GM12878 (cell line): ENCODE results near the gene KLHL36.

Source experiments
- TF ChIP-seq, protein P1 (sequence below), 3 experiments: IDR thresholded peaks in 2 of 3; conservative IDR thresholded peaks in 1 of 3; 2 replicates each; pipeline ENCODE4 v1.5.1; 2011; ENCODE audit warnings: low read depth in 3 of 3, low read length in 3 of 3, mild to moderate bottlenecking in 3 of 3, control low read depth in 2 of 3, moderate library complexity in 2 of 3, inconsistent platforms in 1 of 3, mixed read lengths in 1 of 3; ENCODE audit not compliant: control insufficient read depth in 2 of 3, insufficient read depth in 1 of 3; ENCODE audit errors: extremely low read depth in 1 of 3
- TF ChIP-seq, protein P2 (sequence below): IDR thresholded peaks from 2 replicates; pipeline ENCODE4 v1.6.1; 2012; ENCODE audit warnings: low read depth, low read length, improper control_type of control experiment

DNA sequence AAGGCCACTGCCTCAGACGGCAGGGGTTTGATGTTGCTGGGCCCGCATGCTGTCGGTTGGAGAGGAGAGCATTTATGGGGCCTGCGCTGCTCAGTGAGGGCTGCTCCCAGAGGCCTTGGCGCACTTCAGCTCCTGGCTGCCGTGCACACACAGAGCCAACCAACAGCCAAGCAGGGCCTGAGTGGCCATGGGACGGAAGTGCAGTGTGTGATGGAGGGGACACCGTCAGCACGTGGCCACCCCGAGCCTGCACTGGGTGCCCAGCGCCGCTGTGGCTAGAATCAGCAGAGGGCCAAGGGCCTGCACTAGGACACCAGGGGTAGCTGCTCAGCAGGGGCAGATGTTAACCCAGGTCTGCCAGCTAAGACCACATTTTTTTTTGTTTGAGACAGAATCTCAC, 21.8 kb downstream of the KLHL36 start:
- TF ChIP-seq, protein P1, sequence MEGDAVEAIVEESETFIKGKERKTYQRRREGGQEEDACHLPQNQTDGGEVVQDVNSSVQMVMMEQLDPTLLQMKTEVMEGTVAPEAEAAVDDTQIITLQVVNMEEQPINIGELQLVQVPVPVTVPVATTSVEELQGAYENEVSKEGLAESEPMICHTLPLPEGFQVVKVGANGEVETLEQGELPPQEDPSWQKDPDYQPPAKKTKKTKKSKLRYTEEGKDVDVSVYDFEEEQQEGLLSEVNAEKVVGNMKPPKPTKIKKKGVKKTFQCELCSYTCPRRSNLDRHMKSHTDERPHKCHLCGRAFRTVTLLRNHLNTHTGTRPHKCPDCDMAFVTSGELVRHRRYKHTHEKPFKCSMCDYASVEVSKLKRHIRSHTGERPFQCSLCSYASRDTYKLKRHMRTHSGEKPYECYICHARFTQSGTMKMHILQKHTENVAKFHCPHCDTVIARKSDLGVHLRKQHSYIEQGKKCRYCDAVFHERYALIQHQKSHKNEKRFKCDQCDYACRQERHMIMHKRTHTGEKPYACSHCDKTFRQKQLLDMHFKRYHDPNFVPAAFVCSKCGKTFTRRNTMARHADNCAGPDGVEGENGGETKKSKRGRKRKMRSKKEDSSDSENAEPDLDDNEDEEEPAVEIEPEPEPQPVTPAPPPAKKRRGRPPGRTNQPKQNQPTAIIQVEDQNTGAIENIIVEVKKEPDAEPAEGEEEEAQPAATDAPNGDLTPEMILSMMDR (IDR thresholded peaks at IDR 0.05 in 2 of 3, conservative IDR thresholded peaks at IDR 0.05 in 1 of 3; ENCODE audit: control insufficient read depth in 2 of 3, extremely low read depth in 1 of 3, insufficient read depth in 1 of 3, low read depth in 3 of 3, low read length in 3 of 3) = no peak
- TF ChIP-seq, protein P2, sequence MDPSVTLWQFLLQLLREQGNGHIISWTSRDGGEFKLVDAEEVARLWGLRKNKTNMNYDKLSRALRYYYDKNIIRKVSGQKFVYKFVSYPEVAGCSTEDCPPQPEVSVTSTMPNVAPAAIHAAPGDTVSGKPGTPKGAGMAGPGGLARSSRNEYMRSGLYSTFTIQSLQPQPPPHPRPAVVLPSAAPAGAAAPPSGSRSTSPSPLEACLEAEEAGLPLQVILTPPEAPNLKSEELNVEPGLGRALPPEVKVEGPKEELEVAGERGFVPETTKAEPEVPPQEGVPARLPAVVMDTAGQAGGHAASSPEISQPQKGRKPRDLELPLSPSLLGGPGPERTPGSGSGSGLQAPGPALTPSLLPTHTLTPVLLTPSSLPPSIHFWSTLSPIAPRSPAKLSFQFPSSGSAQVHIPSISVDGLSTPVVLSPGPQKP = no peak
